ENCODE results near the gene LDLRAD3.

GRCh38 chr11:35978183-35978582 lies 34.3 kb downstream of the LDLRAD3 start:
- TF ChIP-seq CTCF (IDR thresholded peaks at IDR 0.05), result no peak
- no peak for TF ChIP-seq POLR2AphosphoS5 (IDR thresholded peaks at IDR 0.05; ENCODE audit: low read depth, low read length)
- no peak for TF ChIP-seq TCF7L2 (IDR thresholded peaks at IDR 0.05; ENCODE audit: low read depth, low read length)
- TF ChIP-seq, protein P1, sequence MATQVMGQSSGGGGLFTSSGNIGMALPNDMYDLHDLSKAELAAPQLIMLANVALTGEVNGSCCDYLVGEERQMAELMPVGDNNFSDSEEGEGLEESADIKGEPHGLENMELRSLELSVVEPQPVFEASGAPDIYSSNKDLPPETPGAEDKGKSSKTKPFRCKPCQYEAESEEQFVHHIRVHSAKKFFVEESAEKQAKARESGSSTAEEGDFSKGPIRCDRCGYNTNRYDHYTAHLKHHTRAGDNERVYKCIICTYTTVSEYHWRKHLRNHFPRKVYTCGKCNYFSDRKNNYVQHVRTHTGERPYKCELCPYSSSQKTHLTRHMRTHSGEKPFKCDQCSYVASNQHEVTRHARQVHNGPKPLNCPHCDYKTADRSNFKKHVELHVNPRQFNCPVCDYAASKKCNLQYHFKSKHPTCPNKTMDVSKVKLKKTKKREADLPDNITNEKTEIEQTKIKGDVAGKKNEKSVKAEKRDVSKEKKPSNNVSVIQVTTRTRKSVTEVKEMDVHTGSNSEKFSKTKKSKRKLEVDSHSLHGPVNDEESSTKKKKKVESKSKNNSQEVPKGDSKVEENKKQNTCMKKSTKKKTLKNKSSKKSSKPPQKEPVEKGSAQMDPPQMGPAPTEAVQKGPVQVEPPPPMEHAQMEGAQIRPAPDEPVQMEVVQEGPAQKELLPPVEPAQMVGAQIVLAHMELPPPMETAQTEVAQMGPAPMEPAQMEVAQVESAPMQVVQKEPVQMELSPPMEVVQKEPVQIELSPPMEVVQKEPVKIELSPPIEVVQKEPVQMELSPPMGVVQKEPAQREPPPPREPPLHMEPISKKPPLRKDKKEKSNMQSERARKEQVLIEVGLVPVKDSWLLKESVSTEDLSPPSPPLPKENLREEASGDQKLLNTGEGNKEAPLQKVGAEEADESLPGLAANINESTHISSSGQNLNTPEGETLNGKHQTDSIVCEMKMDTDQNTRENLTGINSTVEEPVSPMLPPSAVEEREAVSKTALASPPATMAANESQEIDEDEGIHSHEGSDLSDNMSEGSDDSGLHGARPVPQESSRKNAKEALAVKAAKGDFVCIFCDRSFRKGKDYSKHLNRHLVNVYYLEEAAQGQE (IDR thresholded peaks at IDR 0.05; ENCODE audit: insufficient read depth in 1 of 2, low read depth in 2 of 2, low read length in 1 of 2), result no peak

Data from Panc1 (cell line).